PC-3 (cell line): Measurements from ENCODE around the gene TTC28. TPM values are rescaled to one million over a fixed set of nuclear protein-coding genes. Genes with fewer than 3 reads are reported as not detected.

Experiments
- ATAC-seq: fragments of 200-7000 bp; cut with Tn5 transposase; 2 replicates; pipeline ENCODE4 v1.9.1; 2020; ENCODE audit warnings: mild to moderate bottlenecking, moderate library complexity
- BruUV-seq: library from RNA; stranded (reverse); fragments of 400-500 nt; replicated peaks from 2 replicates; lab custom pipeline; 2021; lab: Mats Ljungman, UMichigan
- CTCF ChIA-PET: fragments of 300-600 bp; sonication (Branson Sonifier 250); formaldehyde crosslinking; loops from one replicate; lab custom pipeline; 2022; ENCODE audit warnings: antibody characterized with exemption; lab: Charles Lee
- POLR2A ChIA-PET: fragments of 300-600 bp; sonication (Branson Sonifier 250); formaldehyde crosslinking; loops from one replicate; lab custom pipeline; 2022; ENCODE audit warnings: antibody characterized with exemption; ENCODE audit not compliant: unreplicated experiment; lab: Charles Lee
- DNase-seq: peaks from one replicate; pipeline ENCODE4 v3.0.0-alpha.2; 2015
- H2AFZ ChIP-seq: fragments of 300-600 bp; sonication (generic); 2 replicates; pipeline ENCODE4 v1.6.0; 2016; ENCODE audit warnings: antibody characterized with exemption, low read length
- H3F3A ChIP-seq: fragments of 300-600 bp; sonication (generic); one replicate; pipeline ENCODE4 v1.6.0; 2017; ENCODE audit warnings: antibody characterized with exemption, low read length, control low read depth, mild to moderate bottlenecking; ENCODE audit not compliant: unreplicated experiment
- H3K27ac ChIP-seq: fragments of 300-600 bp; sonication (generic); 2 replicates; pipeline ENCODE4 v1.5.1; 2016; ENCODE audit warnings: mild to moderate bottlenecking, low read length
- H3K27me3 ChIP-seq: fragments of 300-600 bp; sonication (generic); 2 replicates; pipeline ENCODE4 v1.6.1; 2016; ENCODE audit warnings: low read length, mixed read lengths
- H3K36me3 ChIP-seq: fragments of 300-600 bp; sonication (generic); 2 replicates; pipeline ENCODE4 v1.6.1; 2016; ENCODE audit warnings: low read depth, mixed run types, low read length, mixed read lengths
- H3K4me1 ChIP-seq: fragments of 300-600 bp; sonication (generic); 2 replicates; pipeline ENCODE4 v1.5.1; 2016; ENCODE audit warnings: low read length; ENCODE audit not compliant: insufficient read depth
- H3K4me2 ChIP-seq: fragments of 300-600 bp; sonication (generic); 2 replicates; pipeline ENCODE4 v1.6.0; 2016; ENCODE audit warnings: low read length
- H3K4me3 ChIP-seq: fragments of 300-600 bp; sonication (generic); 2 replicates; pipeline ENCODE4 v1.5.1; 2016; ENCODE audit warnings: mild to moderate bottlenecking, low read length, mixed read lengths
- H3K79me2 ChIP-seq: fragments of 300-600 bp; sonication (generic); 2 replicates; pipeline ENCODE4 v1.6.1; 2017; ENCODE audit warnings: low read length, mixed read lengths
- H3K9ac ChIP-seq: fragments of 300-600 bp; sonication (generic); 2 replicates; pipeline ENCODE4 v1.6.0; 2016; ENCODE audit warnings: mild to moderate bottlenecking, low read length
- H3K9me2 ChIP-seq: fragments of 300-600 bp; sonication (generic); replicated peaks from 2 replicates; pipeline ENCODE4 v1.6.1; 2016; ENCODE audit warnings: mixed run types, low read length, mixed read lengths
- H3K9me3 ChIP-seq: fragments of 300-600 bp; sonication (generic); 2 replicates; pipeline ENCODE4 v1.6.1; 2016; ENCODE audit warnings: low read length, mixed read lengths
- H4K20me1 ChIP-seq: fragments of 300-600 bp; sonication (generic); 2 replicates; pipeline ENCODE4 v1.6.1; 2016; ENCODE audit warnings: low read length, mixed read lengths
- EZH2 ChIP-seq: fragments of 300-600 bp; sonication (generic); IDR thresholded peaks from one replicate; pipeline ENCODE4 v1.6.1; 2017; ENCODE audit warnings: antibody characterized with exemption, mild to moderate bottlenecking, low read length; ENCODE audit not compliant: unreplicated experiment
- EZH2phosphoT487 ChIP-seq: fragments of 300-600 bp; sonication (generic); IDR thresholded peaks from 2 replicates; pipeline ENCODE4 v1.6.1; 2018; ENCODE audit warnings: mild to moderate bottlenecking, antibody characterized with exemption, low read length, borderline replicate concordance
- intact Hi-C: fragments of 100-400 bp; cut with micrococcal nuclease; formaldehyde crosslinking; loops from 2 replicates; pipeline ENCODE4 v1.9.0; 2023
- total RNA-seq: library from RNA; depleted of rRNA; stranded (reverse); fragments of >200 nt; gene quantifications from 2 replicates; pipeline ENCODE4 v1.2.3, GENCODE V29; 2014
- TF ChIP-seq, protein P1 (sequence below): fragments of 300-600 bp; sonication (generic); conservative IDR thresholded peaks from 2 replicates; pipeline ENCODE4 v1.5.1; 2017; ENCODE audit warnings: antibody characterized with exemption, low read depth, mild to moderate bottlenecking, low read length

Gene TTC28
- total RNA-seq, 1 experiment from 2014 or later: 6.3 TPM

DNA sequence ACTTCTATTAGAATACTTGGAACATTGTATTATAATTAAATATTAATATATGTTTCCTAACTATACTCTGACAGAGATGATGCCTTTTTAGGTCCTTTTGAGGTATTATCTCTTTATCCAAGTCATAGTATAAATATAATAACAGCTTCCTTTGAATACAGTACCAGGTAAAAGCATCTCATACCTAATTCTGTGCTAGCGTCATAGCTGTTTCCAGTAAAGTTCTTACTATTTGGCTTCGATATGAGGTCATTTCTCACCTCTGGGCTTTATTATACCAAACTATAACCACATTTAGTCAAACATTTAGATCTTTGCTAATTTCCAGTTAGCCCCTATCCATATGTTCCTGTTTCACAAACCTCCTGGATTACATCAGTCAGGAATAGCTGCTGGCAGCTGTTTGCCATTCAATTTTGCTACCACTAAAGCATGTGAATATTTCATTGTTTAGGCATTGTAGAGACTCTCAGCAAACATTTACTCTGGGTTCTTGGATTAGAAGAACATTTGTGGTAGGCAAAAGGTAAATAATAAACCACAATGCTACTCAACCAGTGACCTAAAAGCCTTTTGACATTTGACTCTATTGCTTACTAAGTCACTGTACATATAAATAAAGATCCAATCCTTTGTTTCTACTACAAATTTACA lies 255.1 kb downstream of the TTC28 start:
- ATAC-seq (peak; percentile 94), DNase-seq (peak; percentile 68)
- H4K20me1 ChIP-seq: no peaks in the 10 kb centered on the region
- no peak overlapping the region for H3K27ac ChIP-seq
- no peak overlapping the region for H3K4me3 ChIP-seq
- BruUV-seq: no TSS peak
- H3K36me3 ChIP-seq: no peaks in the 10 kb centered on the region
- ChIA-PET POLR2A (interaction anchor here (0.6 kb wide), 1 partner anchor 93 kb away, joined by 3 read pairs; no protein-coding TSS in a partner anchor), CTCF (no interaction called here)
- no peak overlapping the region for H2AFZ ChIP-seq
- H3K9me3 ChIP-seq: no peaks in the 10 kb centered on the region
- no peaks in the 10 kb centered on the region for H3K79me2 ChIP-seq
- H3F3A ChIP-seq: no peaks in the 10 kb centered on the region
- no peak overlapping the region for H3K9ac ChIP-seq
- intact Hi-C loops: loop anchor here (5.0 kb wide), 1 partner anchor 168 kb away; no protein-coding TSS in a partner anchor
- H3K9me2 ChIP-seq: no peaks in the 10 kb centered on the region
- TF ChIP-seq, protein P1, sequence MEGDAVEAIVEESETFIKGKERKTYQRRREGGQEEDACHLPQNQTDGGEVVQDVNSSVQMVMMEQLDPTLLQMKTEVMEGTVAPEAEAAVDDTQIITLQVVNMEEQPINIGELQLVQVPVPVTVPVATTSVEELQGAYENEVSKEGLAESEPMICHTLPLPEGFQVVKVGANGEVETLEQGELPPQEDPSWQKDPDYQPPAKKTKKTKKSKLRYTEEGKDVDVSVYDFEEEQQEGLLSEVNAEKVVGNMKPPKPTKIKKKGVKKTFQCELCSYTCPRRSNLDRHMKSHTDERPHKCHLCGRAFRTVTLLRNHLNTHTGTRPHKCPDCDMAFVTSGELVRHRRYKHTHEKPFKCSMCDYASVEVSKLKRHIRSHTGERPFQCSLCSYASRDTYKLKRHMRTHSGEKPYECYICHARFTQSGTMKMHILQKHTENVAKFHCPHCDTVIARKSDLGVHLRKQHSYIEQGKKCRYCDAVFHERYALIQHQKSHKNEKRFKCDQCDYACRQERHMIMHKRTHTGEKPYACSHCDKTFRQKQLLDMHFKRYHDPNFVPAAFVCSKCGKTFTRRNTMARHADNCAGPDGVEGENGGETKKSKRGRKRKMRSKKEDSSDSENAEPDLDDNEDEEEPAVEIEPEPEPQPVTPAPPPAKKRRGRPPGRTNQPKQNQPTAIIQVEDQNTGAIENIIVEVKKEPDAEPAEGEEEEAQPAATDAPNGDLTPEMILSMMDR: no peak
- TF ChIP-seq EZH2 (no peak), EZH2phosphoT487 (no peak)
- peaks cover 18% of the 10 kb centered on the region for H3K4me1 ChIP-seq
- no peak overlapping the region for H3K4me2 ChIP-seq
- no peaks in the 10 kb centered on the region for H3K27me3 ChIP-seq

DNA sequence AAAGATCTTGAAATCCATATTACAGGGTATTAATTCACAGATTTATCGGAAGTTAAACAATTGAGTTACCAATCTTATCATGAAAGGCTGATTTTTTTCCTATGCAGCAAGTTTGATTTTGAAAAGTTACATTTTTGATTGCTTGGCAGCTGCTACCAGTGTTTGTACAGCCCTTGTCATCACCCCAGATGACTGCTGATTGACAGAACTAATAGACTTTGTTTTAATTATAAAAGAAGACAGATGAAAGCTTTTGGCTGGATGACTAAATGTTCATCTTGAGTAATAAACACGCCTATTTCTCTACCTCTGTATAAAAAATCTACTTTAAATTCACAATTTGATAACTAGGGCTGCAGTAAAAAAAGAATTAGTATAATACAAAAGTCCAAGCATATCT lies 259.7 kb downstream of the TTC28 start:
- peaks cover 10% of the 10 kb centered on the region for H3K4me1 ChIP-seq
- ATAC-seq (no peak), DNase-seq (no peak)
- ChIA-PET CTCF (no interaction called here), POLR2A (no interaction called here)
- TF ChIP-seq EZH2 (no peak), EZH2phosphoT487 (no peak)
- TF ChIP-seq, protein P1: no peak
- no peaks in the 10 kb centered on the region for H3F3A ChIP-seq
- no TSS peak for BruUV-seq
- H3K9me2 ChIP-seq: no peaks in the 10 kb centered on the region
- no peak overlapping the region for H3K4me3 ChIP-seq
- H3K9ac ChIP-seq: no peak overlapping the region
- H3K4me2 ChIP-seq: no peak overlapping the region
- no peak overlapping the region for H3K27ac ChIP-seq
- H3K27me3 ChIP-seq: no peaks in the 10 kb centered on the region
- H3K36me3 ChIP-seq: no peaks in the 10 kb centered on the region
- H3K9me3 ChIP-seq: no peaks in the 10 kb centered on the region
- H3K79me2 ChIP-seq: no peaks in the 10 kb centered on the region
- intact Hi-C loops: loop anchor here (5.0 kb wide), 1 partner anchor 172 kb away; no protein-coding TSS in a partner anchor
- no peak overlapping the region for H2AFZ ChIP-seq
- H4K20me1 ChIP-seq: no peaks in the 10 kb centered on the region

DNA sequence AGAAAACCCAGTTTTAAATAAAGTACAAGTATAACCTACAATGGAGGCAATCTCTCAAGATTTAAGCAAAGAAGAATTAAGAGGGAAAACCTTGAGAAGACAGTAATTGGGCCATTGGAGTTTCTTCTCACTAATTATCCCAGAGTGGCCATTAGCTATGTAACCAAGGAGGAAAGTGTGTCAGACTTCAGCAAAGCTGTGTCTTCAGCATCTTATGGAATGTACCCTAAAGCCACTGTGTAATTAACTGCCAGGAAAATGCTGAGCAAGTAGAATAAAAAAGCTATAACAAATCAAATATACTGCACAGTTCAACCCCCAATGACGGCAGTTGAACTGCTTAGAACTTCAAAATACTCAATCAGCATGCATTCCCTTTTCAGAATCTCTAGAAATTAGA lies 261.6 kb downstream of the TTC28 start:
- H3K9me2 ChIP-seq: no peaks in the 10 kb centered on the region
- no peaks in the 10 kb centered on the region for H4K20me1 ChIP-seq
- no peak for DNase-seq
- no peak overlapping the region for H3K27ac ChIP-seq
- H3K79me2 ChIP-seq: no peaks in the 10 kb centered on the region
- no peak overlapping the region for H3K9ac ChIP-seq
- H3K4me1 ChIP-seq: no peaks in the 10 kb centered on the region
- intact Hi-C loops: no loop called here
- ChIA-PET CTCF (no interaction called here), POLR2A (no interaction called here)
- no TSS peak for BruUV-seq
- H3F3A ChIP-seq: no peaks in the 10 kb centered on the region
- H3K4me2 ChIP-seq: no peak overlapping the region
- no peak overlapping the region for H3K4me3 ChIP-seq
- H3K27me3 ChIP-seq: no peaks in the 10 kb centered on the region
- no peaks in the 10 kb centered on the region for H3K9me3 ChIP-seq
- H2AFZ ChIP-seq: no peak overlapping the region
- no peak for ATAC-seq
- TF ChIP-seq EZH2phosphoT487 (no peak), EZH2 (no peak)
- TF ChIP-seq, protein P1: no peak
- H3K36me3 ChIP-seq: no peaks in the 10 kb centered on the region
